Measurements from ENCODE around the gene DSTN.
A peak's percentile ranks its signal among the peaks of the same experiment; 100 is the strongest.

Gene DSTN

GRCh38 chr20:17626217-17627007, 56.5 kb downstream of the DSTN start:
- H3K4me3 ChIP-seq (replicated peaks; ENCODE audit: insufficient read depth, low read length): no peak overlapping the region
- no peak for DNase-seq (ENCODE audit: low read depth in 1 of 2, low spot score in 1 of 2)
- peak overlapping the region; percentile 67 for H3K27ac ChIP-seq (replicated peaks)
- TF ChIP-seq POLR2AphosphoS5 (IDR thresholded peaks at IDR 0.05; ENCODE audit: low read depth) (no peak), GABPA (IDR thresholded peaks at IDR 0.05; ENCODE audit: low read depth) (no peak), REST (IDR thresholded peaks at IDR 0.05; ENCODE audit: insufficient replicate concordance, low read depth) (no peak), SPI1 (IDR thresholded peaks at IDR 0.05; ENCODE audit: borderline replicate concordance, low read depth) (no peak)
- H3K27me3 ChIP-seq (ENCODE audit: insufficient read depth, poor library complexity, severe bottlenecking): no peaks in the 10 kb centered on the region

GRCh38 chr20:17627101-17627955, 57.5 kb downstream of the DSTN start:
- Histone ChIP-seq H3K27me3 (ENCODE audit: insufficient read depth, poor library complexity, severe bottlenecking) (no peaks in the 10 kb centered on the region), H3K4me3 (replicated peaks; ENCODE audit: insufficient read depth, low read length) (no peak overlapping the region), H3K27ac (replicated peaks) (peak overlapping the region; percentile 67)
- TF ChIP-seq REST (IDR thresholded peaks at IDR 0.05; ENCODE audit: insufficient replicate concordance, low read depth) (no peak), SPI1 (IDR thresholded peaks at IDR 0.05; ENCODE audit: borderline replicate concordance, low read depth) (no peak; the same call in 1 of the 2 replicates), CTCF (IDR thresholded peaks at IDR 0.05; ENCODE audit: insufficient read depth, low read length) (no peak), GABPA (IDR thresholded peaks at IDR 0.05; ENCODE audit: low read depth) (no peak), POLR2AphosphoS5 (IDR thresholded peaks at IDR 0.05; ENCODE audit: low read depth) (no peak)
- DNase-seq (ENCODE audit: low read depth in 1 of 2, low spot score in 1 of 2): peak; percentile 24 to 84

DNA sequence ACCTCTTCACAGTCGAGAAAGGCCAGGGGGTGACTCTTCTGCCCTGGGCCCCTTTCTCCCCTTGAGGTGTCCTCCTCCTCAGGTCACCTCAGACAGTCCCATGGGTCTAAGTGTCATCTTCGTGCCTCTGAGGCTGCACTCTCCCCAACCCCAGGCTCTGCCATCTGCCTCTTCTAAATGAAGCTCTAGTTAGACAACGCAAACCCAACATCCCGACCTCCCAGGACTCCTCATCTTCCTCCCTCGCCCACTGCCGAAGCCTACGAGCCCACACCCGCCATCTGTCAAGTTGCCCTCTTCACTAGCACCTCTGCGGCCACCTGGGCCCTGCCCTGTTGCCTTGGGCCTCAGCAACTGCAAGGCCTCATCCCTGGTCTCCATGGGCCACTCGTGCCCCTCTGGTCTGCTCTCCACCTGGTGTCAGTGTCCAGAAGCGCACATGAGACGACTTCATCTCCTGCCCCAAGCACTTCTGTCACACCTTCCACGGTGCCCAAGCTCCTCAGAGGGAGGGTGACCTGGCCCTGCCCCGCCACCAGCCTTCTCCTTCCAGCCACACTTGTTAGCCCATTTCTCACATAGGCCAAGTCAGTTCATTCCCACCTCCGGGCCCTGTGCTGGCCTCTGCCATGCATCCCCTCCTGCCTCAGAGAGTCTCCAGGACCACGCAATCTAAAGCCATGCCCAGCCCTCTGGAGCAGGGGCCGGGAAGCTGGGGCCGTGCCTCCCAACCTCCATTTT, 58.4 kb downstream of the DSTN start:
- DNase-seq (ENCODE audit: low read depth in 1 of 2, low spot score in 1 of 2): no peak
- TF ChIP-seq REST (IDR thresholded peaks at IDR 0.05; ENCODE audit: insufficient replicate concordance, low read depth) (no peak), SPI1 (IDR thresholded peaks at IDR 0.05; ENCODE audit: borderline replicate concordance, low read depth) (no peak), GABPA (IDR thresholded peaks at IDR 0.05; ENCODE audit: low read depth) (no peak), CTCF (IDR thresholded peaks at IDR 0.05; ENCODE audit: insufficient read depth, low read length) (no peak), POLR2AphosphoS5 (IDR thresholded peaks at IDR 0.05; ENCODE audit: low read depth) (no peak)
- Histone ChIP-seq H3K4me3 (replicated peaks; ENCODE audit: insufficient read depth, low read length) (no peak overlapping the region), H3K27ac (replicated peaks) (peak overlapping the region; percentile 67), H3K27me3 (ENCODE audit: insufficient read depth, poor library complexity, severe bottlenecking) (no peaks in the 10 kb centered on the region)

All from HL-60 (cell line).